HCT116 (cell line): ENCODE data around the gene HOXD9.

Source experiments
- CTCF ChIP-seq, 3 experiments: fragments of 200-600 bp in 1 of 3; sonication (generic) in 1 of 3; IDR thresholded peaks in 2 of 3; conservative IDR thresholded peaks in 1 of 3; 2 replicates each; pipeline ENCODE4 v1.5.1; 2012 to 2017; ENCODE audit warnings: low read depth in 2 of 3, low read length in 2 of 3, antibody characterized with exemption in 1 of 3, borderline replicate concordance in 1 of 3, control low read depth in 1 of 3, mild to moderate bottlenecking in 1 of 3, mixed read lengths in 1 of 3, mixed run types in 1 of 3, moderate library complexity in 1 of 3; ENCODE audit not compliant: insufficient read depth in 1 of 3
- POLR2A ChIP-seq: IDR thresholded peaks from 2 replicates; pipeline ENCODE4 v1.7.0; 2011; ENCODE audit warnings: borderline replicate concordance; ENCODE audit not compliant: insufficient read depth, insufficient read length; ENCODE audit errors: extremely low read depth

- TF ChIP-seq CTCF (IDR thresholded peaks at IDR 0.05 in 2 of 3, conservative IDR thresholded peaks at IDR 0.05 in 1 of 3; ENCODE audit: borderline replicate concordance in 1 of 3, insufficient read depth in 1 of 3, low read depth in 2 of 3, low read length in 2 of 3) (no peak), POLR2A (no peak)
These were observed 30.9 kb upstream of the HOXD9 start for GRCh38 chr2:176091329-176092258.
